HG02759 (cell line): ENCODE results near the gene FBH1.
"Not testable (repeated sequence)": the region's sequence is repeated elsewhere in the genome, so short reads cannot be mapped to it uniquely, and the experiment has no call there.

Experiments
- ATAC-seq: cut with Tn5 transposase; IDR thresholded peaks from one replicate; pipeline ENCODE4 v1.9.1; 2021; ENCODE audit warnings: mild to moderate bottlenecking, moderate library complexity; ENCODE audit not compliant: unreplicated experiment

The FBH1 gene

DNA sequence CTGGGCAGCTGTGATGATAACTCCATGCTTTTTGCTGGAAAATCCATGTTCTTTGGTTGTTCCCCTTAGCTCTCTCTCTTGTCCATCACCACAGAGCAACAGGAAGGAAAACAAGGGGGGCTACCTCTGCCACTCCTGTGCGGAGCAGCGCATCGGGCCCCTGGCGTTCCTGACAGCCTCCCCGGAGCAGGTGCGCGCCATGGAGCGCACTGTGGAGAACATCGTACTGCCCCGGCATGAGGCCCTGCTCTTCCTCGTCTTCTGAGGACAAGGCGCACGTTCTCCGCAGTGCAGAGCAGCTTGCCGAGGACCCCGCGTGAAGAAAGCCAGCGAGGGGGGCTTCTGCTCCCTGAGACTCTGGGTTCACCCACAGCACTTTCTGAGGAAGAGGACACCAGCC lies 47.0 kb downstream of the FBH1 start:
- ATAC-seq, result no peak

DNA sequence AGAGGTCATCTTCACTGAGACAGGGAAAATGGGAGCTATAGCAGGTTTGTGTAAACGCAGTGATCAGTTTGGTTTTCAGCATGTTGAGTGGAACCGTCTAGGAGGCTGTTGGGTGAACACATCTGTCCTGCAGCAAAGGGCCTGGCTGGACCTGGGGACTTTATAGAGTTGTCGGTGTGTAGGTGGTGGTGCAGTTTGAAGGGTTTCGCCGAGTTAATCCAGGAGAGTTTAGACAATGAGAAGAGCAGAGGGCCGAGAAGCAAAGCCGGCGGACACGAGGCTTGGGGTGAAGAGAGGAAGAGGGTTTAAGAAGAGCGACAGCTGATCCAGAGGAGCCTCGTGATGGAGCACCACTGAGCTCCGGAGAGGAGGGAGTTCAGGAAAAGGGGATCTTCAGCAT lies 48.2 kb downstream of the FBH1 start:
- ATAC-seq, result no peak

DNA sequence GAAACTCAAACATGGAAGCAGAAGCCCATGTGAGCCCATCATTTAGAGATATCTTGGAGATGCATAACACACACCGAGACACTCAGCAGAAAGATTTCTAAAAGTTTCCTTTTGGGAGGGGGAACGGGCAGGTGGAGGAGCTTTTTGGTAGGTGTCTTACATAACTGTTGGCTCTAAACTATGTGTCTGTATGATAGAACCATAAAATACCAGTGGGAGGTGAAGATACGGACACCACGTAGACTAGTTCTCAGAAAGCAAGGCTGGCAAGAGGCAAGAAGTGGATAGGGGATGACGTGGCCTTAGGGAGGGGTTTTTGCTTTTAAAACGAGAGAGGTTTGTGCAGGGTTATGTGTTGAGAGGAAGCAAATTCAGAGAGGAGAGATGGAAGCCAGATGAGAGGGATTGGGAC lies 50.8 kb downstream of the FBH1 start:
- ATAC-seq, result no peak

DNA sequence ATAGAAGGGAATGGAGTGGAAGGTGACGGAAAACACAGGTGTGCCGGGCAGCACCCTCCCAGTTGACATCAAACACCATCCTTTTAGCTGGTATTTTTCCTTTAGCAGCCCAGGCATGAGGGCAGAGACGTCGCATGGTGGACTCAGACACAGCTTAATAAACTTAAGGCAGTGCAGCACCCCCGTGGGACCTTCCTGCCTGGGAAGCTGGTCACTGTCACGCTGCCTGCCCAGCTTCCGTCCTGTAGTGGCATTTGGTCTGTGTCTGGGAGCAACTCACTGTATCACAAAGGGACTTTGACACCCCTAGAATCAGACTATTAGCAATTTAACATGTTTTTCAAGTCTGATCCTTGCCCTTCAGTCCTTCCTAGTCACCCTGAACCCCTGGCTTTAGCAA lies 51.5 kb downstream of the FBH1 start:
- ATAC-seq, result no peak

DNA sequence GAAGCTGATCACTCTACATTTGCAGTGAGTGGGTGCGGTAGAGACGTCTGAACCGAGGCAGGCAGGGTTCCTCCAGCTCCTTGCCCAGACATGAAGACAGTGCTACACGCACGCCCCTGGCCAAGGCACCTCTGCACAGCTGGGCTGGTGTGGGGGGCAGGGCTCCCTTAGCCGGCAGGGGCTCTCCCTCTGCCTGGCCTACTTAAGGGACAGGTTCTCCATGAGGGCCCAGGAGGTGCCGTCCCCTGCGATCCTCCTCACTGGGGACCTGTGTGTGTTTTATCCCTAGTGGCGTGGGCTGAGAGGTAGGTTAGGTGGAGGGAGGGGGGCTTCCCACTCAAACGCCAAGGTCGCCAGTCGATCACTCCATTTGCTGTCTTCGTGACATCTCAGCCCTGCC lies 52.0 kb downstream of the FBH1 start:
- no peak for ATAC-seq

DNA sequence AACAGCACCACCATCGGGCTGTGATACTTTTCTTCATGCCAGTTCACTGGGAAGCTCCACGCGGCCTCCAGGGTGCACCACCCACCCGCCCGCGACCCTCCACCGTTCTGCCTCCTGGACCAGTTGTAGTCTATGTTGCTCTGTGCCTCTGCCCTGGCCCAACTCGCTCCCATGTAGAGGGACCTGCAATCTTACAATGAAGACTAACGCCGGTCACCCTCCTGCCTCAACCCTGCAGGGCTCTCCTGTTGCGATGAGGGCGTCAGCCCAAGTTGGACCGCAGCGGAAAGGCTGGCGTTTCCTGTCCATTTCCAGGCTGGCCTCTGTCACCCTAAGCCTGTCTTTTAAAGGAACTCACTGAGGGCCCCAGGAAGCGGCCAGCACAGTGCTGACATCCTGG lies 52.4 kb downstream of the FBH1 start:
- no peak for ATAC-seq

DNA sequence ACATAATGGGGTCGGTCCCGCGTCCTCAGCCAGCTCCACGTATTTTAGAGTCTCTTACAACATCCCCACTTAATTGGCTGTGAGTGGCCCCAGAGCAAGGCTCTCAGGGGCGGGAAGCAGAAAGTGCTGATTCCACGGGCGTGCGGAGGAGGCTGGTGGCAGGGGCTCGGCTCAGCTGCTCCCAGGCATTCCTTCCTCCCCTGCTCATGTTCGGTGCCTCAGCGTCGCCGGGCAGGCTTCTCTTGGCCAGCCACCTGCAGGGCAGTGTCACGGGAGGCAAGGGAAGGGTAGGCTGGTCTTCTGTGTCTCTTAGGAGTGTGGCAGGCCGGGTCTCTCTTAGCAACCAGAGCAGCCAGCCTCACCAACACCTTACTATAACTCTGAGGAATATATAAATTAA lies 53.5 kb downstream of the FBH1 start:
- no peak for ATAC-seq

DNA sequence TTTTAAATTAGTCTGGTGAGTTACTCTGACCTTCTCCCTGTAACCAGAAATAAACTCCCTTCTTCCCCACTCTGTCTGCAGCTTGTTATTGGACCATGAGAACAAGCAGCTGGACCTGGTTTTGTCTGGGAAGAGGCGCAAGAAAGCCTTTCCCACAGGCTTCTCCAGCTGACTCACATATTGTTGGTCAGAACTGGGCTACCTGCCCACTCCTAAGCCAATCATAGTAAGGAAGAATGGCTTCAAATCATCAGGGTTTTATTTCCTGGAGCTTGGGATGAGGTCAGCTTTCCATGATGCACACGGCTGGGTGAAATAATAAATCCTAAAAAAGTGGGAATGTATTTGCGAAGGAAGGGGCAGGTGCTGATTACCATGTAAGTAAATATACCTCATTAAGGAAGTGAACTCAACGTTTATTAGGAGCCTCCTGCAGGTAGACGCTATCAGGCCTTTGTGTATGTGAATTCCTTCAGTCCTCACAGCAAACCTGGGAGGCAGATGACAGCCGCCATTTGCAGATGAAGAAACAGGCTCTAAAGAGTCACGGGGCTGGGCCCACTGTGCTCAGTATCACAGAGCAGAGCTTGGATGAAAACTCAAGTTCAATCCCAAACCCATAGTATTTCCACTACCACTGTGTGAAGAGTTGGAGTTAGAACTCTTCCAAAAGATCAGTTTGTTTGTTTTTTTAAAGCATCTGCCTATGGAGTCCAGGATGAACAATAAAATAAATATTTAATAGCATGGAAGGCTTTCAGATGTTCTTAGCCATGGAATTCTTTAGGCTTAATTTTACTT lies 54.5 kb downstream of the FBH1 start:
- no peak for ATAC-seq

DNA sequence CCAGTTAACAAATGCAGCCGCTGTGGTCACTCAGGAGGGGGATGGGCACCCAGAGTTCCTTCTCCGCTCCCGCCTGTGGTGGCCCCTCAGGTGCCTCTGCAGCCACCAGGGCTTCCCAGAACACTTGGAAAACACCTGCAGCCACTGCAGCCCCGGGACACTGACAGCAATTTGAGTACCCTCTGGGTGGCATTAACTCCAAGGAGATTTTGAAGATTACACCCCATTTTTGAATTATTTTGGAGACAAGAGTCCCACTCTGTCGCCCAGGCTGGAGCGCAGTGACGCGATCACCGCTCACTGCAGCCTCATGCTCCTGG lies 55.1 kb downstream of the FBH1 start:
- ATAC-seq, result no peak

DNA sequence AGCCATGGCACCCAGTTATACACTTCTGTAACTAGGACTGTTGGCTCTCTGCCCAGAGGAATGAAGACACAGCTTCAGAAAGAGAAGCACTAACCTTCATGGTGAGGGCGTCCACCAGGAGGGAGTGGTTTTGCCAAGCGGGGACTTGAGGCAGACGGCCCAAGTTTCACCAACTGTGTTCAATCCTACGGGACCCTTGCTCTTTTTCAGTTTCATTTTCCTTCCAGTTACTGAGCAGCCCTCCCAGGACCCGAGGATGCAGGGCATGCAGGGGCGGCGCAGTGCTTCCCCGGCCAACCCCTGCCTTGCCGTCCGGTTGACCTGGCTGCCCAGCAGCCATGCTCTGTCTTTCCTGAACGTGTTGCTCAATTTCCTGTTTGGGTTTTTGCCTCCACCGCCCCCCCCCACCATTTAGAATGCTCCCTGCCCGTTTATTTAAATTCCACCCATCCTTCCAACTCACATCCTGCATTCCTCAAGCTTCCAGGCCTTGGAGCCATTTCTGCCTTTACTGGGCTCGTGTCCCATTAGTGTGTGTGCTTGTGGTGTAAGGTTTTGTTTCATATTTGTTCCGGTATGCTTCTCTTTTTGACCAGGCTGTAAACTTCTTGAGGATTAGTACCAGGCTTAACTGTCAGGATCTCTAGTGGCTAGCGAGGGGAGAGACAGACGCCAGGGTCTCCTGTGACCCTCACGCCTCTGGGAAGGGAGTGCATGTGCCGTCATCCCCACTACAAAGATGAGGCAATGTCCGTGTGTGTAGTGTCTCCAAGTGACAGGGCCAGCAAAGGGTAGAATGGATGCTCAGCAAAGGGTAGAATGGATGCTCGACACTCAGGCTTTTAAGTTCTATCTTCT lies 55.7 kb downstream of the FBH1 start:
- no peak for ATAC-seq

DNA sequence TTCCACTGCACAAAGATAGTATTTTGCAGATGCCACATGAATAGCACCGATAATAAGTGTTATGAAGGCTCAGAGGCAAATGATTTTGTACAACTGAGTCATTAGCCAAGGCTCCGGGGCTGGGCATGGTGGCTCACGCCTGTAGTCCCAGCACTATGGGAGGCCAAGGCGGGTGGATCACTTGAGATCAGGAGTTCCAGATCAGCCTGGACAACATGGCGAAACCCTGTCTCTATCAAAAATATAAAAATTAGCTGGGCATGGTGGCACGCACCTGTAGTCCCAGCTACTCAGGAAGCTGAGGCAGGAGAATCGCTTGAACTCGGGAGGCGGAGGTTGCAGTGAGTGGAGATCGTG lies 56.4 kb downstream of the FBH1 start:
- ATAC-seq, result not testable (repeated sequence)

DNA sequence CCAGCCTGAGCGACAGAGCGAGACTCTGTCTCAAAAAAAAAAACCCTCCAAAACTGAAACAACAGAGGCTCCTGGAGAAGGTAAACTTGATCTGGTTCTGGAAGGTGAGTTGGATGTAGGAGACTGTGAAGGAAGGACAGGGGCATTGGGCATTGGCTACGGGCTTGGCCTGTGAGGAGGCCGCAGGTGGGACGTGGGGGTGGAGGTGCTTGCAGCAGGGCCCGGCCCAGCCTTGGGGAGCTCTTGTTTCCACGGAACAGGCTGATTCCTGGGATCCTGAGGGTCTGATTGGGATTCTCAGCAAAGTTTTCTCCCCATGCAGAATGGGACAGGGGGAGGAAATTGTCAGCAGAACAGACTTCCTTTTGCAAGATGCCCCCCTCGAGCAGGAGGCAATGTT lies 56.7 kb downstream of the FBH1 start:
- no peak for ATAC-seq

DNA sequence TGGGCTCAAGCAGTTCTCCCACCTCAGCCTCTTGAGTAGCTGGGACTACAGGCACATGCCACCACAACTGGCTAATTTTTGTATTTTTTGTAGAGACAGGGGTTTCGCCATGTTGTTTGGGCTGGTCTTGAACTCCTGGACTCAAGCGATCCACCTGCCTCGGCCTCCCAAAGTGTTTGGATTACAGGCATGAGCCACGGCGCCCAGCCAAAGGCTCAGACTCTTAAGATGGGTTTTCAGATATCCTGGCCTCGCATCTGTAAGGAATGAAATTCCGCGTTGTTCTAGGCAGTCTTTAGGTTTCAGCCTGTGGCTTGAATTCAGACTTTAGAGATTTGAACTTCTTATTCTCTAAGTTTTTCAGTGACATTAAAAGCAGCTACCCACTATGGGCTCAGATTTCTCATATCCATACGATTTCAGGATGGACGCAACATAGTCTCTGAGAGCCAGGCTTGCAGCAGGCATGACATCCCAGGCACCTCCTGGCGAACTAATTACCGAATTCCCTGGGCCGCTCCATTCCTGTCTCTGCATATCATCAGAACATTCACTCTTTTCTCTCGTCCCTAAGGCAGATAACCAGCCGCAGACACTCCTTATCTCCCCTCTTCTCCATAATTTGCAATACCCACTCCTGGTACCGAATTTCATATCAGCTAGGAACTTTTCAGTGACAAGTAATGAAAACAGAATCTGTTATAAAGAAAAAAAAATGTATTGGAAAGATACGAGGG lies 57.6 kb downstream of the FBH1 start:
- ATAC-seq, result no peak

DNA sequence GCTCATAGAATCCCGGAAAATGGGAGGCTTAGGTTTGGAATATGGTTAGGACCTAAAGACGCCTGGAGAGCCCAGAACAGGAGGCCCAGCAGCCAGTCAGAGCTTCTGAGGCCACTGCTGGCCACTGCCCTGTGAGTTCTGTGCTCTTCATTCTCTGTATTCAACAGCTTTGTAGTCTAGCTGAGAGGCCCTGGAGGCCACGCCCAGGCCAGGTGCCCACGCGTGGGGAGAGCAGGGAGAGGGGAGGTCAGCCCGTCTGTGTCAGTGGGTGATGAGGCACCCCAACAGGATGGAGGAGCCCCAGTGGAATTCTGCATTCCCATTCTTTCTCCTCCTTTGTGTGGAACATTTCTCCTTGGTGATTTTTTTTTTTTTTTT lies 58.2 kb downstream of the FBH1 start:
- no peak for ATAC-seq

DNA sequence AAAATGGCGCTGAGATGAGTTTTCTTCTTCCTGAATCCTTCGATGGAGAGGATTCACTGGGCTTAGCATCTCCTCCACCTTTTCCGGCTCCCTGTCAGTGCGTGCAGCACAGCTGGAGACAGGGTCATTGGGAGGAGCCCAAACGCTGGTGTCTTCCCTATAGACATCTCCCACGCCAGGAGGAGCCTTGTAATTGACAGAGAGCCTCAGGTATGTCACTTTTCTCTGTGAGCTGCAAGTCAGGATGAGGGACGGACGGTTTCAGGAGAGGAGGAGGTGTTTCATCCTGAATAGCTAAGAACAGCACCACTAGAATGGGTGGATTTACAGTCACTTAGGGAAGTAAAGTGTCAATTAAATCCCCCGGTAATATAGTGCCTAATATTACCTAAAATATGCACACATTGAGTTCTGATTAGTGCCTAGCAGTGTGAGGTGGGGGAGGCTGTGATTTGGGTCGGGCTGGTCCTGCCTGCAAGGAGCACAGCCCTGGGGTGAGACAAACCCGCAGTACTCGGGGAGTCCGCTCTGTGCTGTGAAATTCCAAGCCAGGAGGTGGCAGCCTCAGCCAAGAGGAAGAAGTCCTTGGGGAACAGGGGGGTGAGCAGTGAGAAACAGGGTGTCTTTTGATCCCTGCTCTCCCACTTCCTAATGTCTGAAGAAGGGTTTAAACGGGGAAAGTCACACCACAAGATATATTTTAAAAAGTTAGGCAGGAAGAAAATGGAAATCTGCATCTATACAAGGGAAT lies 59.1 kb downstream of the FBH1 start:
- no peak for ATAC-seq

DNA sequence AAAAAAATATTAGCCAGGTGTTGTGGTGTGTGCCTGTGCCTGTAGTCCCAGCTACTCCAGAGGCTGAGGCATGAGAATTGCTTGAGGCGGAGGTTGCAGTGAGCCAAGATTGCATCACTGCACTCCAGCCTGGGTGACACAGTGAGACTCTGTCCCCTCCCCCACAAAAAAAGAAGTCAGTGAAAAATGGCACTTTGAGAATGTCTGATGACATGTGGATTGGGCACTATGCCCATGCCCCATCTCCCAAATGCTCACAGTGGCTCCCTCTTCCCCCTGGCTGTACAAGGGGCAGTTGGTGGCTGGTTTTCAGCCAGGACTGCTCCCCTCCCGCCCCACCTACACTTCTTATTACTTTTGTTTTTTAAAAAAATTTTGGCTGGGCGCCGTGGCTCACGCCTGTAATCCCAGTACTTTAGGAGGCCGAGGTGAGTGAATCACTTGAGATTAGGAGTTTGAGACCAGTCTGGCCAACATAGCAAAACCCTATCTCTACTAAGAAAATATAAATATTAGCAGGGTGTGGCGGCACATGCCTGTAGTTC lies 61.2 kb downstream of the FBH1 start:
- ATAC-seq, result no peak

DNA sequence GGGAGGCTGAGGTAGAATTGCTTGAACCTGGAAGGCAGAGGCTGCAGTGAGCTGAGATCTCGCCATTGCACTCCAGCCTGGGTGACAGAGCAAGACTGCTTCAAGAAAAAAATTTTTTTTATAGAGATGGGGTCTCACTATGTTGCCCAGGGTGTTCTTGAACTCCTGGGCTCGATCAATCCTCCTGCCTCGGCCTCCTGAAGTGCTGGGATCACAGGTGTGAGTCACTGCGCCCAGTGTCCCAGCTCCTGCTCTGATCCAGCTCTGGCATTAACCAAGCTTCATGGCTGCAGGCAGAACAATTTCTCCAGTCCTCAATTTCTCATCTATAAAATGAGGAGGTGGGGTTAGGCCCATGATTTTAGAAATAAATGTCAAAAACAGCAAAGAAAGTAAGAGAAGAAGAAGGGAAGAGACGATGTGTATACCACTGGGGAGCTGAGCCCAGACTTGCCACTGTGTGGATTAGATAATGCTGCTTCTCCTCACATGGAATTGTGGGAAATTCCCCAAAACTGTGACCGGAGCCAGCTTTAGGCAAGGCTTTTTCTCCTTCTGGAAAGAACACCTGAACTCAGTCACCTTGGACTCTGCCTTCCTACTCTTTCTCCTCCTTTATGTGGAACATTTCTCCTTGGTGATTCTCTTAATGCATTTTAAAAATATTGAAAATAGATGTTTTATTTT lies 61.8 kb downstream of the FBH1 start:
- ATAC-seq, result no peak

DNA sequence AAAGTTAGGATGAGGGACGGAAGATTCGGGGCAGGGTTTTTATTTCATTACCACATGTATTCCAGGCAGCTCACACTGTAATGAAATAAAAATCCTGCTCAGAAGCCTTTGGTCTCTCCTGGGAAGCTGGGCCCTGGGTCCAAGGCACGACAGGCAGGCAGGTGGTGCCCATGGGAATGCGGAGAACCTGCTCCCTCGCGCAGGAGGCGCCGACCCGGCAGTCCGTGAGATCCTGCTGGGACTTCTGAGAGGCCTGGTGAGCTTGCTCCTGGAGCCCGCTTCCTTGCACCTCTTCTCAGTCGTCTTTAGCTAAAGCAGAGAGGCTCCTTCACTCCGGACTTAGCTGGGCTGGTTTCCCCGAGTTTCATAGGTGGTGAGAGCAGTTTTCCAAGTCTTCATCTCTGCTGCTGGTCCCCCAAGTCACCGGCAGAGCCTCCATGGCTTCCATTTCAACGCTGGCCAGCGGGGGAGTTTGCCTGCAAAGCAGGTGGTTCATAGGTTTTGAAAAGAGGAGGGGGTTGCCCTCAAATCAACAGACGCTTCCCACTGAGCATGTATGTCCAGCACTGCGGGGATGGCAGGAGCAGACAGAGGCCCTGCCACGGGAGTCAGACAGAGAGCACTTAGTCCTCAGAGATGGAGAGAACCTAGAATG lies 62.8 kb downstream of the FBH1 start:
- ATAC-seq, result no peak

DNA sequence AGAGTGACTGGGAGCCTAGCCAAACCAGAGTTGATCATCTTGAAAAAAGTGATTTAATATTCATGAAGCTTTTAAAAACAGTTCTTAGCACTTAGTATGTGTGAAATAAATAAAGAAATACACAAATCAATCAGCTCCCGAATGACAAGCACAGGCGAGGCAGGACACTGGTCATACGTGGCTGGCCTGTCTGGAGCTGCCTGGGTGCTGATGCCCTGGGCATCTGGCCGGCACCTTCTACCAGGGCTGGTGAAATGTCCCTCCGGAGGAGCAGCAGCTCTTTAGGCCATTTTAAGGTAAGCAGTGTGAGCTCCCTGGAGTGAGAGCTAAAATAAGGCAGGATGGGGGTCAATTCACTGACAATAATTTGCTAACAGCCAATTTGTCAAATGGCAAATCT lies 63.6 kb downstream of the FBH1 start:
- ATAC-seq, result no peak
